HG03175 (cell line): ENCODE measurements around the gene ENTPD8.

ENCODE experiments used
- ATAC-seq: cut with Tn5 transposase; IDR thresholded peaks from one replicate; pipeline ENCODE4 v1.9.1; 2021; ENCODE audit warnings: mild to moderate bottlenecking, moderate library complexity; ENCODE audit not compliant: unreplicated experiment

Gene ENTPD8

DNA sequence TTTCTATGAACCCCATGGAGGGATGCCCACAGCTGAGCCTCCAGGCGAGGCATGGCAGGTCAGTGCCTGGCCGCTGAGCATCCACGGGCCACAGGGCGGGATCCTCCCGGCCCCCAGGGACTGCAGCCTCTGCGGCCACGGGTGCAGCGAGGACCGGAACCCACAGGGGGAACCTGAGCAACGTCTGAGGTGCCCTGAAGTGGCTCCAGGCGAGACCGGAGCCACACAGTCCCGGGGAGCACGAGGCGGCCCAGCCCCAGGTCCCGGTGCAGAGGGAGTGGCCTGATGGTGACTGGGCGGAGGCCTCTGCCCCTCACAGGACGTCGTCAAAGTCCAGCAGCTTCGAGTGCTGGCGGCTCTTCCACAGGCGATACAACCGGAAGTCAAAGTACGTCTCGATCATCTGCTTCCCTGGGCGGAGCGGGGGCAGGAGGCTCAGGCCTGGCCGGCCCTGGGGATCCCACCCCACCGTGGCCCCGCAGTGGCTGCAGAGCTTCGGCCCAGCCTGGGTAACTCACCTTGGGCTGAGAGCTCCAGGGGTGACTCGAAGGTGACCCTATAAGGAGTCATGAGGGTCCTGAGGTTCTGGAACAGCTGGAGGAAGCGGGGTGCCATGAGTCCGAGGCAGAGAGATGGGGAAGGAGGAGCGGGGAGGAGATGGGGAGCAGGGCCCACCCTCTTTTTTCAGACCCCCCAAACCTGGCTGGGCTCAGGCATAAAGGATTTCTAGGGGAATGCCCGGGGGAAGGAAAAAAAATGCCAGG, 8.1 kb upstream of the ENTPD8 start:
- ATAC-seq = no peak

GRCh38 chr9:137448602-137448962, 7.4 kb upstream of the ENTPD8 start:
- ATAC-seq = no peak

GRCh38 chr9:137447722-137448601, 6.8 kb upstream of the ENTPD8 start:
- ATAC-seq = no peak

DNA sequence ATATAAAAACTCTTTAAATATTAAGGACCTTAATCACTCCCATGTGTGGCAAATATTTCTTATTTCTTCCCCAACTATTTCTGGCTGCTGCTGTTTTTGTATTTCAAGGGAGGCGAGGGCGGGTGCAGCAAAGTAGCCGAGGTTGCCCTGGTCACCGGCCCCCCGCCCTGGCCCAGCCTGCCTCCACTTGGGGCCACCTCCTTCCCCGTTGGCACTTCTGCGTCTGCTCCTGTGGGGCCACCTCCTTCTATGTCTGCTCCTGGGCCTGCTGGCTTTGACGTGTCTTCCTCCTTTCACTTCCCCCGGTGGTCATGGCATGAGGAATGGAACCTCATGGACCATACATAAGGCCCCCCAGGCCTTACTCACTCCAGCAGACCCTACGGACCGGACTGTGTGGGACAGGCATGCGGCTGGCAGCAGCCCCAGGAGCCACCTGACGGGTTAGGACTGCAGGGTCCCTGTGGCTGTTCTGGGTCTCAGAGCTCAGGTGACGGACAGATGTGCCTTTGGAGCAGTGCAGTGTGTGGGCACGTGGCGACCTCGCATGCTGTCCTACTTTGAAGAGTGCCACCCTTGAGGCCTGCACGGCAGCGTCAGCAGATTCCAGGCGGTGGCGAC, 5.8 kb upstream of the ENTPD8 start:
- ATAC-seq = no peak

DNA sequence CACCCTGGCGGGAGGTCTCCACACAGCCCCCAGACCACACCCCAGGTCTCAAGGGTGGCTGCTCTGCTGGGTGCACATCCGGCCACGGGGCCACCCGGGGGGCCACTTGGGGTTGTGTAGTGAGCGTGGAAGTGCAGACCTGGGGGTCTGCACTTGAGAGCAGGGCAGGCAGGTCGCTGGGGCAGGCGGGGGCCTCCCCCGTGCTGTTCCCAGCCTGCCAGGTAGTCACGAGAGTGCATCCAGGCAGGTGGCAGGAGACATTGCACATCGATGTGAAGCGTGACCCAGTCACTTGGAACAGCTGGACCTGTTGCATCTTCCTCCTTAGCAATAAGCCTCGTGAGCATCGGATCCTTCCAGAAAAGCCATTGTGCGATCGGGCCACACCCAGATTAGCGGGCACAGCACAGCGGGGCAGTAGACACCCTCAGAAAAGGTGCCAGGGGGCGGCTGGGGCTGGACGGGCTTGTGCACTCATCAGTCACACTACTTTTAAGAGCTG, 4.8 kb upstream of the ENTPD8 start:
- ATAC-seq = no peak

DNA sequence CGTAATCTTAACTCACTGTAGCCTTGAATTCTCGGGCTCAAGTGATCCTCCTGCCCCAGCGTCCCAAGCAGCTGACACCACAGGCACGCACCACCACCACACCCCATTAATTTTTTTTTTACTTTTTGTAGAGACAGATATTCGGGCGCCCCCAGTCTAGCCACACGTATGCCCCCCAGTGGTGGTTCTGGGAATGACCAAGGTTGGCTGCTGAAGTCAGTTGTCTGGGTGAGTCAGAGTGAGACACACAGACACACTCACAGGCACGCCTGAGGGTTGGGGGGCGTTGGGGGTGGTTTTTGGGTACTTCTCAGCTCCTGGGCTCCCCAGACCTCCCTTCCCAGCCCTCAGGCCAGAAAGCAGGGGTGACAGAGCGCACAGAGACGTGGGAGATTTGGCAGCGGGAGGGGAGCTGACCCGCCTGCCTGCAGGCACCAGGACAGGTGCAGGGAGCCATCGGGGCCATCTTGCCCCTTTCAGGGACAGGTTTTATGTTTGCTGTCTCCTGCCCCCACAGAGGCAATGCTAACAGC, 4.2 kb upstream of the ENTPD8 start:
- no peak for ATAC-seq

DNA sequence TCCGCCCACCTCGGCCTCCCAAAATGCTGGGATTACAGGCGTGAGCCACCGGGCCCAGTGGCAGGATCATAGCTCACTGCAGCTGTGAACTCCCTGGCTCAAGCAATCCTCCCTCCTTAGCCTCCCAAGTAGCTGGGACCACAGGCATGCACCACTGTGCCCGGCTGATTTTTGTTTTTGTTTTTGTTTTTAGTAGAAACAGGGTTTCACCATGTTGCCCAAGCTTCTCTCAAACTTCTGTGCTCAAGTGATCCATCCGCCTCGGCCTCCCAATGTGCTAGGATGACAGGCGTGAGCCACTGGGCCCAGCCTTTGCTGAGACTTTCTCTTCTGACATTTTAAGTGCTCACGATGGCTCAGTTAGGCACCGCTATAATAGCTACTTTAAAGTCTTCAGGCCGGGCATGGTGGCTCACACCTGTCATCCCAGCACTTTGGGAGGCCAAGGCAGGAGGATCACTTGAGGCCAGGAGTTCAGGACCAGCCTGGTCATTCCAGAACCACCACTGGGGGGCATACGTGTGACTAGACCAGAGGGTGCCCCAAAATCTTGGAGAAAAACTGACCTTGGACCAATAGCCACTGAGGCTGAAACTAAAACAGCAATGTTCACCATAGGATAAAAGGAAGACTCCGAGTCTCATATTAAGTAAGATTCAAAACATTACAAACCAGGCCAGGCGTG, 3.1 kb upstream of the ENTPD8 start:
- ATAC-seq = no peak

- no peak for ATAC-seq
Measured at GRCh38 chr9:137441935-137442321, 771 bp upstream of the ENTPD8 start.

DNA sequence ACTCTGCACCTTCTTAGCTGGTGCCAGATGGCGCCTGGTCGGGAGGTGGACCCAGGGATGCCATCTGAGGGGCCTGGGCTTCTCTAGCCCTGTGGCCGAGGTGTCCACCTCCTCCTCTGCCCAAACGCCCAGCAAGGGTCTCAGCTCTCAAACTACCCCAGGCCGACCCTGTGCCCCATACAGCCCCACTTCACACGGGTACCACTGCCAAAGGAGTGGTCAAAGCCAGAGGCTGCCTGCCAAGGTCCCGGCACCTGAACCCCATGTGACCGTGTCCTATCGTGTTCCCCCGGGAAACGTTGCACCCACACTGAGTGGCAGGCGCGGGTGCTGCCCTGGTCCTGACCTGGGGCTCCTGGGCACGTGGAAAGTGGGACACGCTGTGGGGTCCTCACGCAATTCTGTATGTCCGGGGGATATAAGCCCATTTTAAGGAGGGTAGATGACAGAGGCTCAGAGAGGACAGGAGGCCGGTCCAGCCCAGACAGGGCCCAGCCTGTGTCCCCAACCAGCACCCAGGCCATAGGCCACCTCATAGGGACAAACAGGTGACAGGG, 1.9 kb downstream of the ENTPD8 start:
- ATAC-seq = no peak

DNA sequence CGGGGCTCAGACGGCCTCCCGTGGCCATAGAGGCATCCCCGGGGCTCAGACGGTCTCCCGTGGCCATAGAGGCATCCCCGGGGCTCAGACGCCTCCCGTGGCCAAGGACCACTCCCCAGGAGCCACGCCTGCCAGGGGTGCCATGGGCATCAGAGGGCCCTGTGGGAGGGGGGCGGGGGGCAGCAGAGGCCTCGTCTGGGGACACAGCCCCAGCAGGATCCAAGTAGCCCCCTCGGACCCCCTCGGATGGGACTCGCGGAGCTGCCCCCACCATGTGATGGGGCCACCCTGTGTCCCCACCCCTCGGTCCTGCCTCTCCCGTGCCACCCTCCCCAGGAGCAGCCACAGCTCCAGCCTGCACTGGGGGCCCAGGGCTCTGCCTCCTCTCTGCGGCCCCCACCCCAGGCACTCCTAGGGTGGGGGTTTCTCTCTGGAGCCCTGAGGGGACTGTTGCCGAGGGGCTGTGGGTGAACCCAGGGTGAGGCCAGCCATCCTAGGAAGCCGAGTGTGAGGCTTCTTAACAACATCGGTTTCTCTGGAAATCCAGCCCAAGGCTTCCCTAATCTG, 2.5 kb downstream of the ENTPD8 start:
- ATAC-seq = no peak

- ATAC-seq = no peak
Measured at GRCh38 chr9:137437691-137438590, 3.2 kb downstream of the ENTPD8 start.

DNA sequence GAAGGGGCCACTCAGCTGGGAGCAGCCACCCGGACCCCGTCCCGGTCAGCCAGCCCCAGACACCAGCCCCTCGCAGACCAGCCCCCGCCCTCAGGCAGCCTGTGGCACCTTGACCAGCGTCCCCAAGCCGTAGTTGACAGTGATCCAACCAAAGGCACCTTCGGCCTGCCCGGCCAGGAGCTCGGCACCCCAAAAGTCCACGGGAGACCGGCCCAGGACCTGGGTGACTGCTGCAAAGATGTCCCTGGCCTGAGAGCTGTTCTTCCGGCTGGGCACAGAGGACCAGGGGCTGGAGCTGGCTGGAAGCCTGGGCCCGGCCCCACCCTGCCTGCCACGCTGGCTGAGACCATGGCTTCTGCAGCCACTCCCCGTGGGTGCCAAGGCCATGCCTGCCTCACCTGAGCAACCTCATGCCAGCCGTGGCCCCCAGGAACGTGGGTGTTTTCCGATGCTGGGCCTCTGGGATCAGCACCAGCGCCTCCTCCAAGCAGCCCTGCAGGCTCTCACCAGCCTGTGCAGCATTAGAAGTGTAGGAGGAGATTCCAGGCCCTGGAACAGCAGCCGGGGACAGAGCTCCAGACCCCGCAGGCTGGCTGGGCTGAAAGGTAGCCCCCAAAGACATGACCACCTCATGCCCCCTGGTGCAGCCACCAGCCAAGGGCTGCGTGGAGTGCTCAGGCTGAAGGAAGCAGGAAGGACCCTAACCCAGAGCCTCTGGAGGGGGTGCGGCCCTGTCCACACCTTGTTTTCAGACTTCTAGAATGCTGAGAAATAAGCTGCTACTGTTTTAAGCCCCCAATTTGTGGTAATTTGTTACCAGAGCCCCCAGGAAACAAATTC, 4.2 kb downstream of the ENTPD8 start:
- no peak for ATAC-seq

- no peak for ATAC-seq
Measured at GRCh38 chr9:137435980-137436760, 5.0 kb downstream of the ENTPD8 start.

- no peak for ATAC-seq
Measured at GRCh38 chr9:137435381-137435891, 5.7 kb downstream of the ENTPD8 start.

GRCh38 chr9:137434498-137435380, 6.4 kb downstream of the ENTPD8 start:
- no peak for ATAC-seq

GRCh38 chr9:137433916-137434431, 7.2 kb downstream of the ENTPD8 start:
- no peak for ATAC-seq
